Aorta (tissue), 5 donors: ENCODE results near the gene EXD3. TPM values are rescaled to one million over a fixed set of nuclear protein-coding genes. Genes with fewer than 3 reads are reported as not detected.

Experiments
- ATAC-seq: fragments of 200-7000 bp; cut with Tn5 transposase; one replicate; pipeline ENCODE4 v1.9.1; 2022; ENCODE audit warnings: moderate library complexity; ENCODE audit not compliant: low FRiP score
- DNase-seq, 2 donors: peaks; one replicate each; pipeline ENCODE4 v3.0.0-alpha.2; 2020
- H3K27ac ChIP-seq, 2 donors: one replicate each; pipeline ENCODE4 v1.5.1; 2013; ENCODE audit warnings: low read length in 2 of 2, mild to moderate bottlenecking in 2 of 2, moderate library complexity in 2 of 2, control low read depth in 1 of 2, inconsistent platforms in 1 of 2, low read depth in 1 of 2
- H3K27me3 ChIP-seq, 2 donors: one replicate each; pipeline ENCODE4 v1.6.1; 2013; ENCODE audit warnings: control low read depth in 1 of 2, low read length in 1 of 2, mild to moderate bottlenecking in 1 of 2, moderate library complexity in 1 of 2; ENCODE audit not compliant: insufficient read depth in 2 of 2, control insufficient read depth in 1 of 2
- H3K36me3 ChIP-seq, 2 donors: one replicate each; pipeline ENCODE4 v1.6.1; 2013; ENCODE audit warnings: control low read depth in 1 of 2, low read length in 1 of 2, mild to moderate bottlenecking in 1 of 2; ENCODE audit not compliant: insufficient read depth in 2 of 2, control insufficient read depth in 1 of 2
- H3K4me1 ChIP-seq, 2 donors: one replicate each; pipeline ENCODE4 v1.6.1; 2013; ENCODE audit warnings: low read length in 2 of 2, control low read depth in 1 of 2, mild to moderate bottlenecking in 1 of 2, moderate library complexity in 1 of 2; ENCODE audit not compliant: insufficient read depth in 2 of 2, control insufficient read depth in 1 of 2
- H3K4me3 ChIP-seq, 2 donors: one replicate each; pipeline ENCODE4 v1.5.1; 2013; ENCODE audit warnings: low read length in 2 of 2, control low read depth in 1 of 2, mild to moderate bottlenecking in 1 of 2
- H3K9me3 ChIP-seq: one replicate; pipeline ENCODE4 v1.6.1; 2013; ENCODE audit warnings: mild to moderate bottlenecking, low read length; ENCODE audit not compliant: control insufficient read depth
- WGBS, 2 donors: extraction: QIAGEN DNeasy Blood & Tissue Kit; methylation state at CpG; one replicate each; pipeline ENCODE4 v1.1.7; 2013; 5-methylcytosine and 5-hydroxymethylcytosine counted together
- intact Hi-C, 2 donors: fragments of 100-400 bp; cut with DNase I; formaldehyde crosslinking; loops; one replicate each; pipeline versions ENCODE4 v1.14.2 to v1.15.0; 2022
- polyA plus RNA-seq, 2 donors: library from polyadenylated mRNA; stranded (reverse); fragments of 200-250 nt; gene quantifications; one replicate each; pipeline ENCODE4 v1.2.3, GENCODE V29; 2013
- total RNA-seq, 2 donors: library from RNA; stranded (reverse); fragmentation: NEBNext Ultra II Directional; extraction: Animal tissue kit (Norgen Biotek cat#: 25700); gene quantifications; one replicate each; pipeline ENCODE4 v1.2.1, GENCODE V29; 2021
- donor health status: healthy with polysubstance abuse.
- donor health status: Bipolar disorder and iron deficiency.
- donor health status: DM: no; HTN: no; CAD: no.
- donor health status: DM: no; HTN: no; CAD: no.
- donor health status: DM: yes; HTN: yes; CAD: no.

The EXD3 gene
- total and polyA plus RNA-seq, 4 donors, result 15.9 to 96.8 (median 30.0) TPM

DNA sequence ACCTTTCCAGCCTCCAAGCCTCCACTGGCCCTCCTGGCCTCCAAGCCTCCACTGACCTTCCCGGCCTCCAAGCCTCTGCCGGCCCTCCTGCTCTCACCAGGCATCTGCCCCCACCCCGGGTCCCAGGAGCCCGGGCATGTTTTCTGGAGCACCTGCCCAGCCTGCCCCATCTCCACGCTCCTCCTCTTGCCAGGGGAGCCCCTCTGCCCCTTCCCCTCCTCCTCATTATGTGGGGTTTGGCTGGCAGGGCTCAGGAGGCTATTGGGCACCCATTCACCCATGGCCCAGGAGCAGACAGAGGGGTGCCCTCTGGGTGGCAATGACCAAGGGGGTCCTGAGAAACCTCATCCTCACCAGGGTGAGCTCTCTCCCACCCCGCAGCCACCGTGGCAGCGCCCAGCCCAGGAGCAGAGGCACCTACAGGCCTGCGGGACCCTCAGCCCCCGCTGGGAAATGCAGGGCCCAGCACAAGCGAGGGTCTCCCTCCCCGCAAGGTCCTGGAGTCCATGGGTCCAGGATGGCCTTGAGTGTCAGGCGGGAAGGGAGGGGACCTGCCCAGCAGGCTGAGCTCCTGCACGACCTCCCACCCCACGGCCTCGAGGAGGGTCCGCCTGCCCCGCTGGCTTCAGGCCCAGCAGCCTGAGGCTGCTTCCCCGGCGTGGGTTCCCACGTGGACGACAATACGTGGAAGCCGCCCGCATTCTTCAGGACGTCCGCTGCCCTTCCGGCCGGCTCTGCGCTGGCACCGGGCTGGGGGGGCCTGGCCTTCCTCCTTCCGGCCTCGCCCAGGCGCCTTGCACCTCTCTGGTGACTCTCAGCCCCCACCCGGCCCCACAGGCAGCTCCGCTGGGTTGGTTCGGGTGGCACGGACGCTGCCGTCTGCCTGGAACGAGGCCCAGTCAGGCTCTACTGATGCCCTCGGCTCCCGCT is 69.5 kb downstream of the EXD3 start:
- DNase-seq (no peak), ATAC-seq (peak; percentile 30)
- H3K27me3 ChIP-seq, result no peaks in the 10 kb centered on the region
- H3K36me3 ChIP-seq, result no peaks in the 10 kb centered on the region
- H3K4me1 ChIP-seq, result no peaks in the 10 kb centered on the region
- H3K27ac ChIP-seq, result no peak overlapping the region
- intact Hi-C loops, result no loop called here
- H3K9me3 ChIP-seq, result peaks cover 3% of the 10 kb centered on the region
- no peak overlapping the region for H3K4me3 ChIP-seq
- WGBS, 2 donors, result 92 to 94% methylated on average over 39 to 43 of the region's 43 CpGs

DNA sequence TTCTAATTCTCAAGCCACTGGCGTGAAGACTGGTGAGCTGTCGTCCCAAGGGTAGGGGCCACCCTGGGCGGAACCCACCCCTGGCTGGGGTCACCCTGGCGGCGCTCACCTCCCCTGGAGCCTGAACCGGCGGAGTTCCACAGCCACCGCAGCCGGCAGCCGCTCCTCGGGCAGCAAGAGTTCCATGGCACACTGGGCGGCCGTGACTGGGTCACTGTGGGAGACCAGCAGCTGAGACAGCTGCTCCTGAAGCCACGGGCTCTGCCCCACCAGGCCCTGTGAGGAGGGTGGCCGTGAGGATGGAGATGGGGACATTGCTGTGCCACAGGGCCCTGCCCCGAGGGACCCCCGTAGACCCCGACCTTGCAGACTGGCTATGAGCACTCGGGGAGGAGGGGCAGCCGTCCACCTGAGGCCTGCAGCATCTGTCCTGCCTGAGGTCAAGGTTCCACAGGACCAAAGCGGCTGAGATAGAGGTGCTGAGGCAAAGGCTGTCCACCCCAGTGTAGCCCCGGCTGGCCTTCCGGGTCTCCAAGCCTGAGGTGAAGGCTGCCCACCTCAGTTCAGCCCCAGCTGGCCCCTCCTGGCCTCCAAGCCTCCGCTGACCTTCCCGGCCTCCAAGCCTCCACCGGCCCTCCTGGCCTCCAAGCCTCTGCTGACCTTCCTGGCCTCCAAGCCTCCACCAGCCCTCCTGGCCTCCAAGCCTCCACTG is 70.3 kb downstream of the EXD3 start:
- no peak overlapping the region for H3K27ac ChIP-seq
- no peaks in the 10 kb centered on the region for H3K4me1 ChIP-seq
- 90 to 92% methylated on average over 26 of the region's 26 CpGs for WGBS, 2 donors
- peaks cover 0 to 4% of the 10 kb centered on the region in 2 donors for H3K36me3 ChIP-seq
- no peak for DNase-seq
- intact Hi-C loops, result no loop called here
- H3K9me3 ChIP-seq, result no peaks in the 10 kb centered on the region
- no peak for ATAC-seq
- H3K27me3 ChIP-seq, result no peaks in the 10 kb centered on the region
- no peak overlapping the region for H3K4me3 ChIP-seq

- intact Hi-C loops, result no loop called here
- 88 to 89% methylated on average over 22 to 23 of the region's 23 CpGs for WGBS, 2 donors
- no peaks in the 10 kb centered on the region for H3K27me3 ChIP-seq
- no peak overlapping the region for H3K4me3 ChIP-seq
- no peak overlapping the region for H3K27ac ChIP-seq
- peaks cover 0 to 4% of the 10 kb centered on the region in 2 donors for H3K36me3 ChIP-seq
- peaks cover 2% of the 10 kb centered on the region for H3K9me3 ChIP-seq
- DNase-seq (no peak), ATAC-seq (no peak)
- H3K4me1 ChIP-seq, result no peaks in the 10 kb centered on the region
Measured at GRCh38 chr9:137351781-137352501, 71.0 kb downstream of the EXD3 start.

- no peak for DNase-seq
- Histone ChIP-seq H3K9me3 (peaks cover 7% of the 10 kb centered on the region), H3K4me1 (no peaks in the 10 kb centered on the region), H3K36me3 (peaks cover 0 to 6% of the 10 kb centered on the region in 2 donors), H3K4me3 (no peak overlapping the region), H3K27ac (no peak overlapping the region), H3K27me3 (no peaks in the 10 kb centered on the region)
- 94 to 95% methylated on average over 28 to 30 of the region's 30 CpGs for WGBS, 2 donors
- peak; percentile 13 for ATAC-seq
- intact Hi-C loops, result no loop called here
Measured at GRCh38 chr9:137350696-137351584, 72.0 kb downstream of the EXD3 start.

GRCh38 chr9:137349471-137350033 is 73.4 kb downstream of the EXD3 start:
- DNase-seq, result no peak
- WGBS, 2 donors, result 94 to 95% methylated on average over 26 to 27 of the region's 27 CpGs

DNA sequence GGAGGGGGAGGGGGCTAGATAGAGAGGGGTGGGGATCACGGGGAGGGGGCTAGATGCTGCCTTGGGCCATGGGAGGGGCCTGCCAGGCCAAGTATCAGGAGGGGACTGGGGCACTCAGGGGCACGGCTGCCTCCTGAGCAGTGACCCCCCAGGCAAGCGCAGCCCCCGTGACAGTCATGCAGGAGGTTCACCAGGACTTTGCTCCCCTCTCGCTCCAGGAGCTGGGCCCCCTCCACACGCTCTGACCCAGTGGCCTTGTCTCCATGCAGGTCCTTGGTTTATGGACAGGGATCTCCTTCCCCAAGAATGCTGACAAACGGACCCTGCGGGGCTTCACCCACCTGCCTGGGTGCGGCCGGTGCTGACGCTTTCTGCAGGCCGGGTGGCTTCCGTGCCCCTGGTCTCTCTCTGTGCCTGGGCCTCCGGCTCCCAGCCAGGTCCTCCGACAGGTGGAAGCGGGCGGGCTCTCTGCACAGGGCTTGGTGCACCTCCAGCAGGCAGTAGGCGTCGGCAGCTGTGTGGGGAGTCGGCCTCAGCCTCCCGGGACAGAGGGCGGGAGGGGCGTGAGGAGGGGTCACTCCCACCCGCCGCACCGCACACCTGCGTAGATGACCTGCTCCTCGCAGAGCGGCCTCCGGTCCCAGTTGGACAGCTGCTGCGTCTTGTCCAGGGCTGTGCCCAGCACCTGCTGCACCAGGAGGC is 74.0 kb downstream of the EXD3 start:
- no peak for DNase-seq
- Histone ChIP-seq H3K9me3 (peaks cover 7% of the 10 kb centered on the region), H3K4me3 (no peak overlapping the region), H3K36me3 (peaks cover 0 to 6% of the 10 kb centered on the region in 2 donors), H3K27ac (no peak overlapping the region), H3K27me3 (no peaks in the 10 kb centered on the region), H3K4me1 (no peaks in the 10 kb centered on the region)
- 96% methylated on average over 29 to 31 of the region's 31 CpGs for WGBS, 2 donors
- ATAC-seq, result no peak
- intact Hi-C loops, result no loop called here

More at GRCh38 chr9:137349471-137350033, 73.4 kb downstream of the EXD3 start:
- intact Hi-C loops, result no loop called here
- H3K36me3 ChIP-seq, result peaks cover 0 to 6% of the 10 kb centered on the region in 2 donors
- ATAC-seq, result no peak
- H3K4me3 ChIP-seq, result no peak overlapping the region
- H3K4me1 ChIP-seq, result no peaks in the 10 kb centered on the region
- H3K27me3 ChIP-seq, result no peaks in the 10 kb centered on the region
- no peak overlapping the region for H3K27ac ChIP-seq
- peaks cover 7% of the 10 kb centered on the region for H3K9me3 ChIP-seq

DNA sequence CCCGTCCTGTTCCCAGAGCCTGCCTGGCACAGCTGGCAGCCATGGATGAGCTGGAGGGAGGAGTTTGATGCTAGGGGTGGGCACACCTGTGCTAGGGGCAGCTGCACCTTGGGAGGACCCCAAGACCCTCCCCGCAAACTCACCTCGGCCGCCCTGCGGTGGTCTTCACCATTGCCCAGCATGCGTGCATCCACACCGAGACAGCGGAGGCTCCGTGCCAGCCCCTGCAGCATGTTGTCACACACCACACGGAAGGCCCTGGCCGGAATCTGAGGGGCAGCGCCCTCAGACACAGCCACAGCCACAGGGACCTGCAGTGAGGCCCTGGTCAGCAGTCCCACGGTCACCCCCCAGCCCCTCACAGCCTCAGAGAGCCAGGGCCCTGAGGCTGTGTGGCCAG is 75.0 kb downstream of the EXD3 start:
- no peak overlapping the region for H3K27ac ChIP-seq
- H3K36me3 ChIP-seq, result peaks cover 0 to 6% of the 10 kb centered on the region in 2 donors
- H3K27me3 ChIP-seq, result no peaks in the 10 kb centered on the region
- no peaks in the 10 kb centered on the region for H3K4me1 ChIP-seq
- intact Hi-C loops, result no loop called here
- H3K4me3 ChIP-seq, result no peak overlapping the region
- WGBS, 2 donors, result 96 to 98% methylated on average over 13 of the region's 13 CpGs
- H3K9me3 ChIP-seq, result peaks cover 7% of the 10 kb centered on the region
- no peak for DNase-seq
- no peak for ATAC-seq
